ENCODE data around the gene DDX6. TPM values are rescaled to one million over a fixed set of nuclear protein-coding genes. Genes with fewer than 3 reads are reported as not detected.

DDX6 gene
- total RNA-seq, 6 experiments from 2014 or later = 127 to 151 (median 133) TPM

GRCh38 chr11:118792570-118793124 is 1.7 kb upstream of the DDX6 start:
- Mint-ChIP-seq H3K9me3 (no peaks in the 10 kb centered on the region), H3K4me1 (ENCODE audit: low read depth) (peaks cover 21% of the 10 kb centered on the region), H3K27me3 (ENCODE audit: insufficient read depth) (no peaks in the 10 kb centered on the region; the same call in 1 of the 2 replicates), H3K36me3 (ENCODE audit: low read depth) (peaks cover 13% of the 10 kb centered on the region), H3K27ac (peak overlapping the region; percentile 94), H3K4me3 (peak overlapping the region; percentile 97)
- DNase-seq = peak; percentile 66
- no peak for TF ChIP-seq CTCF (IDR thresholded peaks at IDR 0.05)

- Mint-ChIP-seq H3K4me1 (ENCODE audit: low read depth) (peaks cover 21% of the 10 kb centered on the region), H3K4me3 (peak overlapping the region; percentile 97), H3K36me3 (ENCODE audit: low read depth) (peaks cover 13% of the 10 kb centered on the region), H3K9me3 (no peaks in the 10 kb centered on the region), H3K27me3 (ENCODE audit: insufficient read depth) (no peaks in the 10 kb centered on the region; the same call in 1 of the 2 replicates), H3K27ac (peak overlapping the region; percentile 94)
- TF ChIP-seq CTCF (IDR thresholded peaks at IDR 0.05) = no peak
- DNase-seq = no peak
Observed at GRCh38 chr11:118791961-118792569, 1.1 kb upstream of the DDX6 start.

- Mint-ChIP-seq H3K36me3 (ENCODE audit: low read depth) (peaks cover 13% of the 10 kb centered on the region), H3K4me1 (ENCODE audit: low read depth) (peaks cover 36% of the 10 kb centered on the region), H3K27ac (peak overlapping the region; percentile 94), H3K4me3 (peak overlapping the region; percentile 97), H3K27me3 (ENCODE audit: insufficient read depth) (no peaks in the 10 kb centered on the region), H3K9me3 (no peaks in the 10 kb centered on the region)
- TF ChIP-seq CTCF (IDR thresholded peaks at IDR 0.05) = peak; percentile 61; the same call in 1 of the 2 replicates
- DNase-seq = peak; percentile 13
Observed at GRCh38 chr11:118790357-118791110, 430 bp downstream of the DDX6 start.

DNA sequence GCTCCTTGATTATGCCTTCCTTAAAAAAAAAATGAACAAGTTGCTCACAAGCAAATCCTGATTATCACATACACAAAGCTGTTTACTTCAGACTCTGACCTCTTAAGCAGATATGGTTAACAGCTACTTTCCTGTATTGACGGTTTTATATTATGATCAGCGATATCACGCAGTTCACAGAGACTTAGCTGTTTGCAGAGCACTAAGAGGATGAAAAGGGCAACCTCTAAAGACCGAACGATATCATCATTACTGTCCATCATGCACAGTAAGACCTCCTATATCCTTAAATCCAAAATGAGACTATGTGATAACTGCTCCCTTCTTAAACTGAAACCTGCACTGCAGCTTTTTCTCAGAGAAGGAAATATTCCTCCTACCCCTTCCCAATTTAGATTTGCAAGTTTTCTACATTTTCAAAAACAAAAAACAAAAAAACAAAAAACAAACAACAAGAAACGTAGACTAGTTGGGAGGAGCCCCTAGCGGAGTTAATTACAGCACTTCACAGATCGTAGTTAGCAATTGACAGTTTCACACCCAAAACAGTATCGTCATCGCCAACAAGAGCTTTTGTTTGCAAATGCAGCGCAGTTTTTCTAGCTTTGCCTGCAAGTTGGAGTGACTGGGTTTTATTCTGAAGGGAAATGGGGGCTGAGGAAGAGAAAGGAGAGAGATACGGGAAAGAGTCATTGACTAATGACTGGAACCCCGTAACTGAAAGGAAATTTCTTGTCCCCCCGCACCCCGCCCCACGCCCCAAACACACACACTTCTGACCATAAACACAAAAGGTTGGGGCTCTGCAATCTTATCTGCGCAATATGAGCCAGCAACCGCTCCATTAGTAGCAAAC is 1.2 kb downstream of the DDX6 start:
- H3K27ac Mint-ChIP-seq = peak overlapping the region; percentile 94
- no peak for TF ChIP-seq CTCF (IDR thresholded peaks at IDR 0.05)
- no peaks in the 10 kb centered on the region for H3K27me3 Mint-ChIP-seq (ENCODE audit: insufficient read depth)
- peaks cover 39% of the 10 kb centered on the region for H3K4me1 Mint-ChIP-seq (ENCODE audit: low read depth)
- H3K9me3 Mint-ChIP-seq = no peaks in the 10 kb centered on the region
- DNase-seq = peak; percentile 3
- H3K4me3 Mint-ChIP-seq = peak overlapping the region; percentile 97
- H3K36me3 Mint-ChIP-seq (ENCODE audit: low read depth) = peaks cover 13% of the 10 kb centered on the region

GRCh38 chr11:118786657-118787056 is 4.3 kb downstream of the DDX6 start:
- H3K9me3 Mint-ChIP-seq = no peaks in the 10 kb centered on the region
- peaks cover 25% of the 10 kb centered on the region for H3K4me1 Mint-ChIP-seq (ENCODE audit: low read depth)
- DNase-seq = no peak
- TF ChIP-seq CTCF (IDR thresholded peaks at IDR 0.05) = no peak
- H3K36me3 Mint-ChIP-seq (ENCODE audit: low read depth) = peaks cover 13% of the 10 kb centered on the region
- H3K4me3 Mint-ChIP-seq = peak overlapping the region; percentile 60
- peaks cover under 1% of the 10 kb centered on the region; the same call in 1 of the 2 replicates for H3K27me3 Mint-ChIP-seq (ENCODE audit: insufficient read depth)
- H3K27ac Mint-ChIP-seq = peak overlapping the region; percentile 55

All from HFFc6 (cell line).